Parathyroid adenoma (tissue), 2 donors: ENCODE measurements around the gene ATP8B1.

Experiments used
- H2AFZ ChIP-seq: fragments of 300-600 bp; sonication (generic); one replicate; pipeline ENCODE4 v1.7.0; 2017; ENCODE audit warnings: antibody characterized with exemption, mild to moderate bottlenecking
- H3K27ac ChIP-seq: fragments of 300-600 bp; sonication (generic); one replicate; pipeline ENCODE4 v1.7.0; 2017
- H3K27me3 ChIP-seq: fragments of 300-600 bp; sonication (generic); one replicate; pipeline ENCODE4 v1.7.0; 2017; ENCODE audit warnings: low read length; ENCODE audit not compliant: control insufficient read depth, insufficient read depth
- H3K36me3 ChIP-seq: fragments of 300-600 bp; sonication (generic); one replicate; pipeline ENCODE4 v1.7.0; 2017; ENCODE audit warnings: low read length; ENCODE audit not compliant: control insufficient read depth, insufficient read depth
- H3K4me1 ChIP-seq: fragments of 300-600 bp; sonication (generic); one replicate; pipeline ENCODE4 v1.7.0; 2017; ENCODE audit warnings: control low read depth
- H3K4me2 ChIP-seq: fragments of 300-600 bp; sonication (generic); one replicate; pipeline ENCODE4 v1.7.0; 2017; ENCODE audit warnings: low read length
- H3K4me3 ChIP-seq: fragments of 300-600 bp; sonication (generic); one replicate; pipeline ENCODE4 v1.7.0; 2017; ENCODE audit warnings: low read depth, low read length
- H3K79me2 ChIP-seq: fragments of 300-600 bp; sonication (generic); one replicate; pipeline ENCODE4 v1.7.0; 2017; ENCODE audit warnings: control low read depth
- H3K9ac ChIP-seq: fragments of 300-600 bp; sonication (generic); one replicate; pipeline ENCODE4 v1.7.0; 2017; ENCODE audit warnings: mild to moderate bottlenecking
- H3K9me3 ChIP-seq: fragments of 300-600 bp; sonication (generic); one replicate; pipeline ENCODE4 v1.7.0; 2017; ENCODE audit warnings: low read length; ENCODE audit not compliant: control insufficient read depth
- TF ChIP-seq, protein P1 (sequence below): fragments of 300-600 bp; sonication (generic); IDR thresholded peaks from one replicate; pipeline ENCODE4 v1.7.0; 2017; ENCODE audit warnings: antibody characterized with exemption, mild to moderate bottlenecking
- donor health status: primary hyperparathyroidism.

ATP8B1 gene

DNA sequence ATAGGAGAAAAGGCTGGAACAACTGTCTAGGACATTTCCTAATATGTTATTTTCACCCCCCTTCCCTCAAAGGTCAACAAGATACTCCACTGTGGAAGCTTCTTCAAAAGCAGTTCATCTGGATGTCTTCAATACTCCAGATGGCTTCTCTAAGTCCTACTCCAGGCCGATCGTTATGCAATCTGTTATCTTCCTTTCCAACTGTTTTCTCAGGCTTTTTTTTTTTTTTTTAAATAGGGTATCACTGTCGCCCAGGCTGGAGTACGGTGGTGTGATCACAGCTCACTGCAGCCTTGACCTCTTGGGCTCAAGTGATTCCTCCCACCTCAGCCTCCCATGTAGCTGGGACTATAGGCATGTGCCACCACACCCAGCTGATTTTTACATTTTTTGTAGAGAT, 26.3 kb downstream of the ATP8B1 start:
- TF ChIP-seq, protein P1, sequence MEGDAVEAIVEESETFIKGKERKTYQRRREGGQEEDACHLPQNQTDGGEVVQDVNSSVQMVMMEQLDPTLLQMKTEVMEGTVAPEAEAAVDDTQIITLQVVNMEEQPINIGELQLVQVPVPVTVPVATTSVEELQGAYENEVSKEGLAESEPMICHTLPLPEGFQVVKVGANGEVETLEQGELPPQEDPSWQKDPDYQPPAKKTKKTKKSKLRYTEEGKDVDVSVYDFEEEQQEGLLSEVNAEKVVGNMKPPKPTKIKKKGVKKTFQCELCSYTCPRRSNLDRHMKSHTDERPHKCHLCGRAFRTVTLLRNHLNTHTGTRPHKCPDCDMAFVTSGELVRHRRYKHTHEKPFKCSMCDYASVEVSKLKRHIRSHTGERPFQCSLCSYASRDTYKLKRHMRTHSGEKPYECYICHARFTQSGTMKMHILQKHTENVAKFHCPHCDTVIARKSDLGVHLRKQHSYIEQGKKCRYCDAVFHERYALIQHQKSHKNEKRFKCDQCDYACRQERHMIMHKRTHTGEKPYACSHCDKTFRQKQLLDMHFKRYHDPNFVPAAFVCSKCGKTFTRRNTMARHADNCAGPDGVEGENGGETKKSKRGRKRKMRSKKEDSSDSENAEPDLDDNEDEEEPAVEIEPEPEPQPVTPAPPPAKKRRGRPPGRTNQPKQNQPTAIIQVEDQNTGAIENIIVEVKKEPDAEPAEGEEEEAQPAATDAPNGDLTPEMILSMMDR: no peak
- Histone ChIP-seq H2AFZ (no peak overlapping the region), H3K27ac (no peak overlapping the region), H3K9me3 (no peaks in the 10 kb centered on the region), H3K79me2 (peaks cover 6% of the 10 kb centered on the region), H3K4me3 (no peak overlapping the region), H3K27me3 (no peaks in the 10 kb centered on the region), H3K4me2 (no peak overlapping the region), H3K4me1 (peaks cover 16% of the 10 kb centered on the region), H3K9ac (no peak overlapping the region), H3K36me3 (no peaks in the 10 kb centered on the region)

- TF ChIP-seq, protein P1: no peak
- no peak overlapping the region for H3K27ac ChIP-seq
- peaks cover 6% of the 10 kb centered on the region for H3K79me2 ChIP-seq
- H3K9ac ChIP-seq: no peak overlapping the region
- no peaks in the 10 kb centered on the region for H3K36me3 ChIP-seq
- no peak overlapping the region for H3K4me2 ChIP-seq
- H2AFZ ChIP-seq: no peak overlapping the region
- no peak overlapping the region for H3K4me3 ChIP-seq
- H3K27me3 ChIP-seq: no peaks in the 10 kb centered on the region
- H3K9me3 ChIP-seq: no peaks in the 10 kb centered on the region
- peaks cover 16% of the 10 kb centered on the region for H3K4me1 ChIP-seq
These were observed 26.8 kb downstream of the ATP8B1 start for GRCh38 chr18:57776354-57776753.

- H3K79me2 ChIP-seq: peaks cover 6% of the 10 kb centered on the region
- no peaks in the 10 kb centered on the region for H3K9me3 ChIP-seq
- TF ChIP-seq, protein P1: no peak
- H3K4me2 ChIP-seq: no peak overlapping the region
- H3K27ac ChIP-seq: no peak overlapping the region
- no peaks in the 10 kb centered on the region for H3K36me3 ChIP-seq
- no peaks in the 10 kb centered on the region for H3K27me3 ChIP-seq
- peaks cover 14% of the 10 kb centered on the region for H3K4me1 ChIP-seq
- no peak overlapping the region for H3K9ac ChIP-seq
- H2AFZ ChIP-seq: no peak overlapping the region
- H3K4me3 ChIP-seq: no peak overlapping the region
These were observed 27.2 kb downstream of the ATP8B1 start for GRCh38 chr18:57775937-57776336.

DNA sequence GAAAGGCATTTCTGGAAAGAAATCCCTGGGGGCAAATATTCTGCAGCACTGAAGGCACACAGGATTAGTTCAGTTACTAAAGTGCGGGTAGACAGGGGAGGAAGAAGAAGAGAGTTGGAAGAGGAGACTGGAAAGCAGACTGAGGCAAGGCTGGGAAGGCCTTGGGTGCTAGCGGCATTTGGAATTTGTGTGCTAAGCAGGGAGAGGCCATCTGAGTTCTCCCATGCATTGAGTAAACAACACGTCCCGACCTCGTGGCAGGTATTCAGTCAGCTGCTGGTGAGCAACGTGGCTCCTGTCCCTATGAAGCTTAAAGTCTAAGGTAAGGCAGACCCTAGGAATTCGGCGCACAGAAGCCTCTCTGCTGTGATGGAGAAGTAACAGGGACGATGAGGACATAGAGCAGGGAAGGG, 30.7 kb downstream of the ATP8B1 start:
- Histone ChIP-seq H3K79me2 (peaks cover 20% of the 10 kb centered on the region), H3K9me3 (no peaks in the 10 kb centered on the region), H3K27me3 (no peaks in the 10 kb centered on the region), H3K36me3 (no peaks in the 10 kb centered on the region), H2AFZ (no peak overlapping the region), H3K4me3 (no peak overlapping the region), H3K9ac (no peak overlapping the region), H3K4me2 (no peak overlapping the region), H3K4me1 (peaks cover 10% of the 10 kb centered on the region), H3K27ac (no peak overlapping the region)
- TF ChIP-seq, protein P1: no peak

- Histone ChIP-seq H3K9ac (no peak overlapping the region), H3K4me2 (no peak overlapping the region), H3K4me1 (peaks cover 10% of the 10 kb centered on the region), H3K27me3 (no peaks in the 10 kb centered on the region), H3K36me3 (no peaks in the 10 kb centered on the region), H2AFZ (no peak overlapping the region), H3K4me3 (no peak overlapping the region), H3K79me2 (peaks cover 25% of the 10 kb centered on the region), H3K9me3 (no peaks in the 10 kb centered on the region), H3K27ac (no peak overlapping the region)
- TF ChIP-seq, protein P1: no peak
These were observed 31.5 kb downstream of the ATP8B1 start for GRCh38 chr18:57771626-57772025.
